ENCODE data around the gene ETFB. TPM values are rescaled to one million over a fixed set of nuclear protein-coding genes. Genes with fewer than 3 reads are reported as not detected.
A peak's percentile ranks its signal among the peaks of the same experiment; 100 is the strongest.

ETFB gene
- total and polyA plus RNA-seq, 10 of the 15 experiments (the other 5 are each of a cell fraction or from before 2014, with no cell fraction given) = 15.1 to 166 (median 87.8) TPM

DNA sequence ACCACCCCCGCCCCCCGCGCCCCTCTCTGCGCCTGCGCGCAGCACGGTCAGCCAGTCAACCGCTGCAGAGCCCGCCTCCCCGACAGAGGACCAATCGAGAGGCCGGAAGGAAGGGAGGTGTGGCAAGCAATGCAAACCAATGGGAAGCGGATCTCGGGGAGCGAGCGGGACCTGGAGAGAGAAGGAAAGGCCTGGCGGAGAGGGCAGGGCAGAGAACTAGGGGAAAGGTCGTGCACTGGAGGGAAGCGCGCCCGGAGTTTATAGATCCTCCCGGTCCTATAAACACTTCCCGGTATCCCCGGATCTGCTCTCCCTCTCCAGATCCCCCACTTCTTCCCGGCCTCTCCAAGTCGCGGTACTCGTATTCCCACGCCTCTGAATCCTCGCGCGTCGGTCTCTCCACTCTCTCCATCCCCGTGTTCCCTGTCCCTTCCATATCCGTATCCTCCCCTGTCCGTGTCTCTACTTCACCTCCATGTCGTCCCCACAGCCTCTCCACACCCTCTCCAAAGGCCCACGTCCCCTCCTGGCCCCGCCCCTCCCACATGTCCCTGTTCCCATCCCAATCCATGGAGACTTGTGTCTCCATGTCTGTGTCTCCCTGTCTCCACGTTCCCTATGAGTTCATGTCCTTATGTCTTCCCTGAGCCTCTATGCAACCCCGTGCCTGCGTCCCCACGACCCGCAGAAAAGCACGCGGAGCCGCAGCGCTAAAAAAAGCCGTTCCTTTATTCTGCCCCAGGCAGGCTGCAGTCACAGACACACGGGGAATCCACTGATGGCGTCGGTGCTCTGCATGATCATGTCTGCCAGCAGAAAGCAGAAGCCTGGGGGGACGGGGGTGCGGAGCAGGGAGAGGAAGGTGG, 434 bp upstream of the ETFB start:
- FAIRE-seq (peak; percentile 99), ATAC-seq (peak; percentile 78)
- TF ChIP-seq TAF1 (IDR thresholded peaks at IDR 0.05; ENCODE audit: borderline replicate concordance, low read depth, low read length) (0 out of 2 replicates have a peak, but pooled peaks have one; percentile 34), CHD2 (IDR thresholded peaks at IDR 0.05; ENCODE audit: borderline replicate concordance, low read depth, low read length) (peak; percentile 72; the same call in 1 of the 2 replicates), SREBF2 (IDR thresholded peaks at IDR 0.05; ENCODE audit: low read length) (no peak), IKZF1 (conservative IDR thresholded peaks at IDR 0.05) (peak; percentile 89), RAD21 (IDR thresholded peaks at IDR 0.05; ENCODE audit: insufficient read depth, low read depth, low read length) (no peak), IKZF2 (IDR thresholded peaks at IDR 0.05) (peak; percentile 86 to 87), MYB (IDR thresholded peaks at IDR 0.05; ENCODE audit: borderline replicate concordance, low read depth, low read length) (no peak), EGR1 (IDR thresholded peaks at IDR 0.05; ENCODE audit: borderline replicate concordance in 1 of 2, low read depth in 2 of 2, low read length in 2 of 2) (0 out of 3 replicates have a peak, but pooled peaks of 1 of the 2 experiments have one; percentile 46), RELA (IDR thresholded peaks at IDR 0.05; ENCODE audit: borderline replicate concordance, partially characterized antibody) (no peak), SMAD5 (IDR thresholded peaks at IDR 0.05; ENCODE audit: low read depth) (peak; percentile 74; the same call in 1 of the 2 replicates), EED (IDR thresholded peaks at IDR 0.05; ENCODE audit: low read depth) (peak; percentile 77), PKNOX1 (IDR thresholded peaks at IDR 0.05) (peak; percentile 63), NFYB (IDR thresholded peaks at IDR 0.05; ENCODE audit: insufficient read depth, low read depth, low read length) (peak; percentile 85), SP1 (IDR thresholded peaks at IDR 0.05; ENCODE audit: low read depth, low read length) (peak; percentile 80)
- TF ChIP-seq, protein P1, sequence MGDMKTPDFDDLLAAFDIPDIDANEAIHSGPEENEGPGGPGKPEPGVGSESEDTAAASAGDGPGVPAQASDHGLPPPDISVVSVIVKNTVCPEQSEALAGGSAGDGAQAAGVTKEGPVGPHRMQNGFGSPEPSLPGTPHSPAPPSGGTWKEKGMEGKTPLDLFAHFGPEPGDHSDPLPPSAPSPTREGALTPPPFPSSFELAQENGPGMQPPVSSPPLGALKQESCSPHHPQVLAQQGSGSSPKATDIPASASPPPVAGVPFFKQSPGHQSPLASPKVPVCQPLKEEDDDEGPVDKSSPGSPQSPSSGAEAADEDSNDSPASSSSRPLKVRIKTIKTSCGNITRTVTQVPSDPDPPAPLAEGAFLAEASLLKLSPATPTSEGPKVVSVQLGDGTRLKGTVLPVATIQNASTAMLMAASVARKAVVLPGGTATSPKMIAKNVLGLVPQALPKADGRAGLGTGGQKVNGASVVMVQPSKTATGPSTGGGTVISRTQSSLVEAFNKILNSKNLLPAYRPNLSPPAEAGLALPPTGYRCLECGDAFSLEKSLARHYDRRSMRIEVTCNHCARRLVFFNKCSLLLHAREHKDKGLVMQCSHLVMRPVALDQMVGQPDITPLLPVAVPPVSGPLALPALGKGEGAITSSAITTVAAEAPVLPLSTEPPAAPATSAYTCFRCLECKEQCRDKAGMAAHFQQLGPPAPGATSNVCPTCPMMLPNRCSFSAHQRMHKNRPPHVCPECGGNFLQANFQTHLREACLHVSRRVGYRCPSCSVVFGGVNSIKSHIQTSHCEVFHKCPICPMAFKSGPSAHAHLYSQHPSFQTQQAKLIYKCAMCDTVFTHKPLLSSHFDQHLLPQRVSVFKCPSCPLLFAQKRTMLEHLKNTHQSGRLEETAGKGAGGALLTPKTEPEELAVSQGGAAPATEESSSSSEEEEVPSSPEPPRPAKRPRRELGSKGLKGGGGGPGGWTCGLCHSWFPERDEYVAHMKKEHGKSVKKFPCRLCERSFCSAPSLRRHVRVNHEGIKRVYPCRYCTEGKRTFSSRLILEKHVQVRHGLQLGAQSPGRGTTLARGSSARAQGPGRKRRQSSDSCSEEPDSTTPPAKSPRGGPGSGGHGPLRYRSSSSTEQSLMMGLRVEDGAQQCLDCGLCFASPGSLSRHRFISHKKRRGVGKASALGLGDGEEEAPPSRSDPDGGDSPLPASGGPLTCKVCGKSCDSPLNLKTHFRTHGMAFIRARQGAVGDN (IDR thresholded peaks at IDR 0.05) = peak; percentile 7; the same call in 1 of the 2 replicates
- TF ChIP-seq, protein P2, sequence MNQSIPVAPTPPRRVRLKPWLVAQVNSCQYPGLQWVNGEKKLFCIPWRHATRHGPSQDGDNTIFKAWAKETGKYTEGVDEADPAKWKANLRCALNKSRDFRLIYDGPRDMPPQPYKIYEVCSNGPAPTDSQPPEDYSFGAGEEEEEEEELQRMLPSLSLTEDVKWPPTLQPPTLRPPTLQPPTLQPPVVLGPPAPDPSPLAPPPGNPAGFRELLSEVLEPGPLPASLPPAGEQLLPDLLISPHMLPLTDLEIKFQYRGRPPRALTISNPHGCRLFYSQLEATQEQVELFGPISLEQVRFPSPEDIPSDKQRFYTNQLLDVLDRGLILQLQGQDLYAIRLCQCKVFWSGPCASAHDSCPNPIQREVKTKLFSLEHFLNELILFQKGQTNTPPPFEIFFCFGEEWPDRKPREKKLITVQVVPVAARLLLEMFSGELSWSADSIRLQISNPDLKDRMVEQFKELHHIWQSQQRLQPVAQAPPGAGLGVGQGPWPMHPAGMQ (IDR thresholded peaks at IDR 0.05; ENCODE audit: borderline replicate concordance) = no peak

More for the DNA sequence above, 434 bp upstream of the ETFB start:
- in situ Hi-C loops (cut with MboI) = loop anchor here (10.0 to 25.0 kb wide), 2 partner anchors 552 to 1029 kb away; partner anchors contain the start of gene KCNC3
- Histone ChIP-seq H4K20me1 (ENCODE audit: control insufficient read depth, insufficient read depth) (no peaks in the 10 kb centered on the region), H3K79me2 (ENCODE audit: control insufficient read depth, insufficient read depth, low read length) (peaks cover 18% of the 10 kb centered on the region), H3K9me3 (replicated peaks; ENCODE audit: control insufficient read depth, insufficient read depth, low read length) (no peaks in the 10 kb centered on the region), H3K4me2 (ENCODE audit: control insufficient read depth, insufficient read depth) (peak overlapping the region; percentile 48), H3K27me3 (replicated peaks in 1 of 2; ENCODE audit: control insufficient read depth in 2 of 2, insufficient read depth in 2 of 2, low read length in 1 of 2) (no peaks in the 10 kb centered on the region), H3K4me1 (ENCODE audit: control insufficient read depth, insufficient read depth, low read length) (peaks cover 13% of the 10 kb centered on the region), H3K27ac (ENCODE audit: control insufficient read depth, insufficient read depth) (peak overlapping the region; percentile 92), H2AFZ (ENCODE audit: control insufficient read depth, low read depth, low read length) (peak overlapping the region; percentile 76), H3K36me3 (ENCODE audit: control insufficient read depth in 2 of 2, insufficient read depth in 2 of 2, low read length in 1 of 2) (no peaks in the 10 kb centered on the region), H3K4me3 (peak overlapping the region; percentile 77), H3K9ac (ENCODE audit: control insufficient read depth, insufficient read depth, low read length) (peak overlapping the region; percentile 92)
- SMC1A ChIA-PET (ENCODE audit: uncharacterized antibody, unreplicated experiment) = interaction anchor here (1.4 to 1.9 kb wide), 3 partner anchors 9 to 51 kb away, joined by 5 to 7 read pairs (median 6); partner anchors contain the start of gene SIGLEC10
- WGBS (ENCODE audit: insufficient coverage, insufficient replicate concordance, low lambda C conversion rate, missing lambda C conversion rate) = under 1% methylated on average over 48 of the region's 54 CpGs
- DNase-seq (ENCODE audit: low read depth, low spot score) = peak; percentile 91
- POLR2A ChIA-PET = interaction anchor here (1.0 to 2.8 kb wide), 9 partner anchors 10 to 338 kb away, joined by 3 to 64 read pairs (median 10); partner anchors contain the start of gene C19orf84
- CTCF ChIA-PET = interaction anchor here (1.4 to 2.4 kb wide), 7 partner anchors 10 to 74 kb away, joined by 3 to 15 read pairs (median 8); no protein-coding TSS in a partner anchor
- intact Hi-C loops (cut with micrococcal nuclease; ENCODE audit: unreplicated experiment) = loop anchor here (1.0 to 2.0 kb wide), 2 partner anchors 28 kb away; no protein-coding TSS in a partner anchor
- RAD21 ChIA-PET (ENCODE audit: unreplicated experiment) = interaction anchor here (1.2 to 2.3 kb wide), 7 partner anchors 10 to 50 kb away, joined by 4 to 34 read pairs (median 11); partner anchors contain the start of gene SIGLEC10
- TSS peak; percentile 69 for BruUV-seq (replicated peaks)
